K562 (cell line): ENCODE data around the gene COX19. TPM values are rescaled to one million over a fixed set of nuclear protein-coding genes. Genes with fewer than 3 reads are reported as not detected.

ENCODE experiments used
- BACH1 ChIP-seq: fragments of 200-800 bp; sonication (Bioruptor generic); IDR thresholded peaks from 2 replicates; pipeline ENCODE4 v1.6.1; 2016; ENCODE audit warnings: missing genetic modification characterization, missing compliant biosample characterization
- CC2D1A ChIP-seq: fragments of 450-650 bp; IDR thresholded peaks from 2 replicates; pipeline ENCODE4 v1.6.1; 2017; ENCODE audit warnings: mild to moderate bottlenecking
- CEBPG ChIP-seq, 3 experiments: fragments of 200-800 bp in 1 of 3; sonication (Bioruptor generic) in 1 of 3; sonication (generic) in 1 of 3; formaldehyde crosslinking in 1 of 3; IDR thresholded peaks in 2 of 3; conservative IDR thresholded peaks in 1 of 3; 2 replicates each; pipeline versions ENCODE4 v1.6.1 to v1.8.0; 2016 to 2022; ENCODE audit warnings: missing compliant biosample characterization in 2 of 3, missing genetic modification characterization in 2 of 3, mild to moderate bottlenecking in 1 of 3, missing genetic modification reagents in 1 of 3
- EP300 ChIP-seq: IDR thresholded peaks from 2 replicates; pipeline ENCODE4 v1.6.1; 2012; ENCODE audit warnings: low read length, improper control_type of control experiment
- FOXA3 ChIP-seq, 2 experiments: fragments of 450-650 bp in 1 of 2; sonication (generic) in 1 of 2; formaldehyde crosslinking; IDR thresholded peaks in 1 of 2; conservative IDR thresholded peaks in 1 of 2; 2 replicates each; pipeline versions ENCODE4 v1.4.0 to v1.8.0; 2020 to 2022; ENCODE audit warnings: mild to moderate bottlenecking in 2 of 2, missing genetic modification reagents in 1 of 2
- JUNB ChIP-seq: fragments of 450-650 bp; formaldehyde crosslinking; conservative IDR thresholded peaks from 2 replicates; pipeline ENCODE4 v1.4.0; 2020; ENCODE audit warnings: mild to moderate bottlenecking
- KAT7 ChIP-seq: sonication (generic); formaldehyde crosslinking; IDR thresholded peaks from 2 replicates; pipeline ENCODE4 v1.8.0; 2022; ENCODE audit warnings: missing genetic modification reagents, mild to moderate bottlenecking, borderline replicate concordance
- MTA1 ChIP-seq: fragments of 450-650 bp; IDR thresholded peaks from 2 replicates; pipeline ENCODE4 v1.6.1; 2017; ENCODE audit warnings: borderline replicate concordance
- NONO ChIP-seq, 2 experiments: fragments of 200-400 bp in 1 of 2; fragments of 450-650 bp in 1 of 2; formaldehyde crosslinking in 1 of 2; IDR thresholded peaks; 2 replicates each; pipeline ENCODE4 v1.6.1; 2017; ENCODE audit warnings: low read depth in 2 of 2, mild to moderate bottlenecking in 2 of 2, moderate library complexity in 2 of 2, low read length in 1 of 2
- PPARD ChIP-seq: fragments of 250-450 bp; sonication (Bioruptor Pico); IDR thresholded peaks from 2 replicates; pipeline ENCODE4 v1.8.0; 2022; ENCODE audit warnings: inconsistent platforms, mild to moderate bottlenecking, moderate library complexity
- PTBP1 ChIP-seq: fragments of 200-400 bp; formaldehyde crosslinking; IDR thresholded peaks from 2 replicates; pipeline ENCODE4 v1.6.1; 2017; ENCODE audit warnings: low read depth, low read length
- SAFB ChIP-seq: fragments of 200-400 bp; formaldehyde crosslinking; IDR thresholded peaks from 2 replicates; pipeline ENCODE4 v1.6.1; 2017; ENCODE audit warnings: low read depth, low read length, borderline replicate concordance
- SRF ChIP-seq, 2 experiments: fragments of 250-450, 450-650 bp in 1 of 2; sonication (Bioruptor Pico) in 1 of 2; sonication (generic) in 1 of 2; formaldehyde crosslinking; IDR thresholded peaks; 2 replicates each; pipeline versions ENCODE4 v1.5.0 to v1.5.1; 2020 to 2022; ENCODE audit warnings: mild to moderate bottlenecking in 1 of 2, missing genetic modification reagents in 1 of 2
- polyA plus RNA-seq, 8 experiments: library from polyadenylated mRNA; depleted of rRNA in 4 of 8; stranded (reverse) in 5 of 8; unstranded in 3 of 8; fragments of >200 nt; fragmentation: Nextera tagmentation in 2 of 8; fragmentation: Illumina TruSeq in 1 of 8; extraction: Ambion mirVana in 2 of 8; extraction: Trizol in 1 of 8; gene quantifications; 2 replicates each; pipeline versions ENCODE4 v1.2.1 to v1.2.3, GENCODE V29; 2011 to 2014; ENCODE audit warnings: inconsistent platforms in 1 of 8, missing spikeins in 1 of 8
- total RNA-seq, 7 experiments: library from RNA; depleted of rRNA in 6 of 7; stranded (reverse); fragments of >200 nt in 6 of 7; fragmentation: Illumina TruSeq in 2 of 7; extraction: Trizol in 2 of 7; gene quantifications; 2 replicates each; pipeline versions ENCODE4 v1.2.1 to v1.2.3, GENCODE V29; 2011 to 2021; ENCODE audit warnings: low replicate concordance in 1 of 7
- TF ChIP-seq, protein P1 (sequence below): fragments of 450-650 bp; IDR thresholded peaks from 2 replicates; pipeline ENCODE4 v1.7.0; 2016; ENCODE audit warnings: borderline replicate concordance
- TF ChIP-seq, protein P2 (sequence below), 3 experiments: IDR thresholded peaks in 2 of 3; conservative IDR thresholded peaks in 1 of 3; 2 replicates each; pipeline ENCODE4 v1.5.1; 2011 to 2012; ENCODE audit warnings: low read length in 3 of 3, mild to moderate bottlenecking in 3 of 3, control low read depth in 2 of 3, improper control_type of control experiment in 1 of 3, inconsistent platforms in 1 of 3, low read depth in 1 of 3, mixed read lengths in 1 of 3, moderate library complexity in 1 of 3; ENCODE audit not compliant: insufficient read depth in 2 of 3
- TF ChIP-seq, protein P3 (sequence below): sonication (generic); formaldehyde crosslinking; IDR thresholded peaks from 2 replicates; pipeline ENCODE4 v1.9.0; 2022; ENCODE audit warnings: mild to moderate bottlenecking, missing genetic modification reagents
- TF ChIP-seq, protein P4 (sequence below), 3 experiments: fragments of 200-800 bp in 1 of 3; sonication (Bioruptor generic) in 1 of 3; sonication (generic) in 1 of 3; formaldehyde crosslinking in 1 of 3; IDR thresholded peaks; 2 replicates each; pipeline versions ENCODE4 v1.6.1 to v1.8.0; 2016 to 2022; ENCODE audit warnings: mild to moderate bottlenecking in 2 of 3, missing compliant biosample characterization in 2 of 3, missing genetic modification characterization in 2 of 3, missing genetic modification reagents in 1 of 3
- TF ChIP-seq, protein P5 (sequence below): sonication (generic); formaldehyde crosslinking; IDR thresholded peaks from 2 replicates; pipeline ENCODE4 v1.8.1; 2023; ENCODE audit warnings: mild to moderate bottlenecking, missing genetic modification reagents, moderate library complexity

Gene COX19
- total and polyA plus RNA-seq, 9 of the 15 experiments (the other 6 are each of a cell fraction or from before 2014, with no cell fraction given): 5.2 to 10.5 (median 7.9) TPM

DNA sequence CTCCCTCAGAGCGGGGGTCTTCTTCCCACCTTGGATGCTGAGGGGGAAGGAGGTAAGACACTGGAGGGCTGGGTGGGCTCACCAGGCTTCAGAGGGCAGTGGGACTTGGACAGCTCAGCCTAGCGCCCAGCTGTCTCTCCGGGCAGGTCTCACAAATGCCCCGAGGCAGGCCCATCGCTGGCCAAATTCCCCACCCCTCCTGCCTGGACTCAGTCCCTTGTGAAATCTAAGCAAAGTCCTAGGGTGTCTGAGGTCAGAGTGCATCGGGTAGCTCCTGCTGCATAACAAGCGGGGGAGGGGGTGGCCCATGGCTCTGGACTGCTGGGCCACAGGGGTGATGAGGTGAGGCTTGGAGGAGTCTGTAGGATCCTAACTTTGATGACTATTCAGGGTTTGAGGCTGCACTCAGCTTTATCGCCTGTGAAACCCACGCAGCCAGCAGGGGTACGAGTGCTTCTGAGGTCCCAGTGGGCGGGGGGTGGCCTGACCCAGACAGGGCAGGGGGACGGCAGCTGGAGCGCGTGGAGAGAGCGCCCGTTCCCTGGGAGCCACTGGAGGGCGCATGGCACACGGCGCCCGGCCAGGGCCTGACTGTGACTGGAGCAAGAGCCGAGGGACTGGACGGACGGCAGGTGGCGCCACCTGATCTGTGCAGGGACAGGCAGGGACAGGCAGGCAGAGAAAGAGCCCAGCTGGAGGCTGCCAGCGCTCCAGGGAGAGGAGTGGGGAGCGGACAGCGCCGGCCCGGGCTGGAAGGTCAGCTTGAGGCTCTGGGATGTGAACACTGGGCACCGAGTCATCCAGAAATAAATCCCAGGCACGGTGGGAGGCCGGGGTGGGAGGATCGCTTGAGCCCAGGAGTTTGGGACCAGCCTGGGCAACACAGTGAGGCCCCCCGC lies 17.6 kb upstream of the COX19 start (continued):
- TF ChIP-seq, protein P1, sequence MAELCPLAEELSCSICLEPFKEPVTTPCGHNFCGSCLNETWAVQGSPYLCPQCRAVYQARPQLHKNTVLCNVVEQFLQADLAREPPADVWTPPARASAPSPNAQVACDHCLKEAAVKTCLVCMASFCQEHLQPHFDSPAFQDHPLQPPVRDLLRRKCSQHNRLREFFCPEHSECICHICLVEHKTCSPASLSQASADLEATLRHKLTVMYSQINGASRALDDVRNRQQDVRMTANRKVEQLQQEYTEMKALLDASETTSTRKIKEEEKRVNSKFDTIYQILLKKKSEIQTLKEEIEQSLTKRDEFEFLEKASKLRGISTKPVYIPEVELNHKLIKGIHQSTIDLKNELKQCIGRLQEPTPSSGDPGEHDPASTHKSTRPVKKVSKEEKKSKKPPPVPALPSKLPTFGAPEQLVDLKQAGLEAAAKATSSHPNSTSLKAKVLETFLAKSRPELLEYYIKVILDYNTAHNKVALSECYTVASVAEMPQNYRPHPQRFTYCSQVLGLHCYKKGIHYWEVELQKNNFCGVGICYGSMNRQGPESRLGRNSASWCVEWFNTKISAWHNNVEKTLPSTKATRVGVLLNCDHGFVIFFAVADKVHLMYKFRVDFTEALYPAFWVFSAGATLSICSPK: no peak
- TF ChIP-seq, protein P2, sequence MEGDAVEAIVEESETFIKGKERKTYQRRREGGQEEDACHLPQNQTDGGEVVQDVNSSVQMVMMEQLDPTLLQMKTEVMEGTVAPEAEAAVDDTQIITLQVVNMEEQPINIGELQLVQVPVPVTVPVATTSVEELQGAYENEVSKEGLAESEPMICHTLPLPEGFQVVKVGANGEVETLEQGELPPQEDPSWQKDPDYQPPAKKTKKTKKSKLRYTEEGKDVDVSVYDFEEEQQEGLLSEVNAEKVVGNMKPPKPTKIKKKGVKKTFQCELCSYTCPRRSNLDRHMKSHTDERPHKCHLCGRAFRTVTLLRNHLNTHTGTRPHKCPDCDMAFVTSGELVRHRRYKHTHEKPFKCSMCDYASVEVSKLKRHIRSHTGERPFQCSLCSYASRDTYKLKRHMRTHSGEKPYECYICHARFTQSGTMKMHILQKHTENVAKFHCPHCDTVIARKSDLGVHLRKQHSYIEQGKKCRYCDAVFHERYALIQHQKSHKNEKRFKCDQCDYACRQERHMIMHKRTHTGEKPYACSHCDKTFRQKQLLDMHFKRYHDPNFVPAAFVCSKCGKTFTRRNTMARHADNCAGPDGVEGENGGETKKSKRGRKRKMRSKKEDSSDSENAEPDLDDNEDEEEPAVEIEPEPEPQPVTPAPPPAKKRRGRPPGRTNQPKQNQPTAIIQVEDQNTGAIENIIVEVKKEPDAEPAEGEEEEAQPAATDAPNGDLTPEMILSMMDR (IDR thresholded peaks at IDR 0.05 in 2 of 3, conservative IDR thresholded peaks at IDR 0.05 in 1 of 3; ENCODE audit: insufficient read depth in 2 of 3, low read depth in 1 of 3, low read length in 3 of 3): peak; percentile 99 to 100 (median 99)
- TF ChIP-seq FOXA3 (CRISPR knock-in tag; conservative IDR thresholded peaks at IDR 0.05 in 1 of 2, IDR thresholded peaks at IDR 0.05 in 1 of 2): peak in 1 of 2 experiments; percentile 11; a peak in 1 of 4 replicates
- TF ChIP-seq BACH1 (tag): no peak
- TF ChIP-seq, protein P3, sequence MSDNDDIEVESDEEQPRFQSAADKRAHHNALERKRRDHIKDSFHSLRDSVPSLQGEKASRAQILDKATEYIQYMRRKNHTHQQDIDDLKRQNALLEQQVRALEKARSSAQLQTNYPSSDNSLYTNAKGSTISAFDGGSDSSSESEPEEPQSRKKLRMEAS (CRISPR knock-in tag): peak; percentile 93
- TF ChIP-seq, protein P4, sequence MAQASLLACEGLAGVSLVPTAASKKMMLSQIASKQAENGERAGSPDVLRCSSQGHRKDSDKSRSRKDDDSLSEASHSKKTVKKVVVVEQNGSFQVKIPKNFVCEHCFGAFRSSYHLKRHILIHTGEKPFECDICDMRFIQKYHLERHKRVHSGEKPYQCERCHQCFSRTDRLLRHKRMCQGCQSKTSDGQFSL (CRISPR knock-in tag; IDR thresholded peaks at IDR 0.05): peak; percentile 86
- TF ChIP-seq, protein P4 (tag; IDR thresholded peaks at IDR 0.05): no peak
- no peak for TF ChIP-seq PPARD (CRISPR knock-in tag)
- TF ChIP-seq SRF (CRISPR knock-in tag; IDR thresholded peaks at IDR 0.05): peak in 1 of 2 experiments; percentile 59; a peak in 1 of 4 replicates
- peak; percentile 33; the same call in 1 of the 2 replicates for TF ChIP-seq KAT7
- TF ChIP-seq, protein P5, sequence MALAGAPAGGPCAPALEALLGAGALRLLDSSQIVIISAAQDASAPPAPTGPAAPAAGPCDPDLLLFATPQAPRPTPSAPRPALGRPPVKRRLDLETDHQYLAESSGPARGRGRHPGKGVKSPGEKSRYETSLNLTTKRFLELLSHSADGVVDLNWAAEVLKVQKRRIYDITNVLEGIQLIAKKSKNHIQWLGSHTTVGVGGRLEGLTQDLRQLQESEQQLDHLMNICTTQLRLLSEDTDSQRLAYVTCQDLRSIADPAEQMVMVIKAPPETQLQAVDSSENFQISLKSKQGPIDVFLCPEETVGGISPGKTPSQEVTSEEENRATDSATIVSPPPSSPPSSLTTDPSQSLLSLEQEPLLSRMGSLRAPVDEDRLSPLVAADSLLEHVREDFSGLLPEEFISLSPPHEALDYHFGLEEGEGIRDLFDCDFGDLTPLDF (CRISPR knock-in tag): 0 out of 2 replicates have a peak, but pooled peaks have one; percentile 52
- TF ChIP-seq SAFB: peak; percentile 38; the same call in 1 of the 2 replicates
- peak; percentile 89 for TF ChIP-seq CC2D1A
- 0 out of 4 replicates have a peak, but pooled peaks of 1 of the 2 experiments have one; percentile 47 for TF ChIP-seq NONO (IDR thresholded peaks at IDR 0.05; ENCODE audit: low read depth in 2 of 2, low read length in 1 of 2)
- TF ChIP-seq PTBP1: peak; percentile 59; the same call in 1 of the 2 replicates
- TF ChIP-seq MTA1: no peak
- peak; percentile 20; the same call in 1 of the 2 replicates for TF ChIP-seq EP300
- 0 out of 2 replicates have a peak, but pooled peaks have one; percentile 17 for TF ChIP-seq CEBPG (CRISPR knock-in tag; IDR thresholded peaks at IDR 0.05)
- TF ChIP-seq CEBPG (tag; conservative IDR thresholded peaks at IDR 0.05 in 1 of 2, IDR thresholded peaks at IDR 0.05 in 1 of 2): no peak
- no peak for TF ChIP-seq JUNB (CRISPR knock-in tag)
